Ovary (tissue), 3 donors: ENCODE data around the gene GPATCH1.

ENCODE experiments used
- CTCF ChIP-seq, 3 donors: fragments of 450-650 bp in 2 of 3; fragments of 200-600 bp in 1 of 3; IDR thresholded peaks; one replicate each; pipeline versions ENCODE4 v1.5.1 to v1.8.0; 2016 to 2022; ENCODE audit warnings: antibody characterized with exemption in 3 of 3, mild to moderate bottlenecking in 1 of 3
- EP300 ChIP-seq: sonication (generic); formaldehyde crosslinking; IDR thresholded peaks from one replicate; pipeline ENCODE4 v1.6.1; 2017; ENCODE audit warnings: antibody characterized with exemption
- donor health status: DM: no; HTN: no; CAD: no.

GRCh38 chr19:33047422-33047821, 33.6 kb upstream of the GPATCH1 start:
- TF ChIP-seq CTCF (IDR thresholded peaks at IDR 0.05) = no peak
- no peak for TF ChIP-seq EP300
